ENCODE results near the gene RELT. TPM values are rescaled to one million over a fixed set of nuclear protein-coding genes. Genes with fewer than 3 reads are reported as not detected.

Gene RELT
- total RNA-seq, 2 donors from 2014 or later: 0.33 to 0.52 TPM

GRCh38 chr11:73384531-73384871, 8.3 kb downstream of the RELT start:
- peak overlapping the region in 2 of 4 donors; percentile 20 to 58 for H3K27ac ChIP-seq
- TF ChIP-seq CTCF (IDR thresholded peaks at IDR 0.05) (no peak), POLR2A (IDR thresholded peaks at IDR 0.05) (no peak)
- 66 to 82% methylated on average over 4 of the region's 4 CpGs for WGBS, 2 donors

DNA sequence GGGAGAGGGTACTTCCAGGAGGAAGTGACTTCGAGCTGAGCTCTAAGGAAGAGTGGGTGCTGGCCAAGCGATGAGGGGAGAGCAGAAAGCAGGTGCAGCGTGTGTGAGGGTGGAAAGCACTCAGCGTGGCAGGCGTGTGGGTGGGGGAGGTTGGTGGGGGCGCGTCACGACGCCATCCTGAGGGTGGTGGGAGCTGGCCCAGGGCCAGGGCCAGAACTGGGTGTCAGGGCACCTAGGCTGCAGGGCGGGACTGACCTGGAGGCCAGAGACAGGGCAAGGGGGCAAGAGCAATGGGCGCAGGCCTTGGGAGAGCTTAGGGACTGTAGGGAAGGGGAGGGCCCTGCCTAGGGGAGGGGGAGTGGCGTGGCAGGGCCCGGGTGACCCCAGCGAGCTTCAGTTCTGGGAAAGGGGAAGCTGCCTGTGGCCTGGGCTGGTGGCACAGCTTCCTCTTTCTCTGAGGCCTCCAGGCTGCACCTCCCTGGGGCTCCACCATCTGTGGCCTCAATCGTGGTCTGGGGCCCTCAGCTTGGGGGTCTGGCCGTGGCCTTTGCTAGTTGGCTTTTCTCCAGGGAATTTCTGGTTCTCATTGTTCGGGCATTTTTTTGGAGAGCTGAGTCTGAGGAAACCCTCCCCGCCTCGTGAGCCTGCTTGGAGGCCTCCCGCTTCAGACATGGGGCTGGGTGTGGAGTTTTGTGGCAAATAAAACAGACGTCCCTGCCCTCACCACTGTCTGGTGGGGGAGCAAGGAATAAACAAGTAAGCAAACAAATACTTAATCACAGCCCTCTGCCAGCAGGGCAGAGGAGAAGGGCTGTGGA, 8.9 kb downstream of the RELT start:
- WGBS, 2 donors: 47 to 65% methylated on average over 19 to 21 of the region's 21 CpGs
- DNase-seq: peak in 2 of 4 donors; percentile 24 to 71
- peak; percentile 12 for ATAC-seq
- no peaks in the 10 kb centered on the region for H3K27me3 ChIP-seq
- peak overlapping the region in 2 of 4 donors; percentile 20 to 74 for H3K27ac ChIP-seq
- no peaks in the 10 kb centered on the region for H3K36me3 ChIP-seq (replicated peaks in 1 of 2; ENCODE audit: insufficient read depth in 1 of 2, low read depth in 2 of 2)
- H3K4me1 ChIP-seq: peaks cover 2% of the 10 kb centered on the region
- intact Hi-C loops (cut with DNase I): no loop called here
- TF ChIP-seq POLR2A (IDR thresholded peaks at IDR 0.05): no peak
- TF ChIP-seq CTCF (IDR thresholded peaks at IDR 0.05): no peak
- no peak overlapping the region for H3K4me3 ChIP-seq
- no peaks in the 10 kb centered on the region for H3K9me3 ChIP-seq

More at GRCh38 chr11:73384531-73384871, 8.3 kb downstream of the RELT start:
- peaks cover 5% of the 10 kb centered on the region for H3K4me1 ChIP-seq
- intact Hi-C loops (cut with DNase I): no loop called here
- H3K4me3 ChIP-seq: no peak overlapping the region
- H3K27me3 ChIP-seq: no peaks in the 10 kb centered on the region
- H3K9me3 ChIP-seq: no peaks in the 10 kb centered on the region
- no peak for ATAC-seq
- no peaks in the 10 kb centered on the region for H3K36me3 ChIP-seq (replicated peaks in 1 of 2; ENCODE audit: insufficient read depth in 1 of 2, low read depth in 2 of 2)
- no peak for DNase-seq

GRCh38 chr11:73386016-73386415, 9.8 kb downstream of the RELT start:
- DNase-seq (peak in 1 of 4 donors; percentile 48), ATAC-seq (no peak)
- no peaks in the 10 kb centered on the region for H3K27me3 ChIP-seq
- no peak overlapping the region for H3K4me3 ChIP-seq
- WGBS, 2 donors: 68 to 69% methylated on average over 7 to 8 of the region's 8 CpGs
- H3K27ac ChIP-seq: peak overlapping the region in 1 of 4 donors; percentile 74
- H3K36me3 ChIP-seq (replicated peaks in 1 of 2; ENCODE audit: insufficient read depth in 1 of 2, low read depth in 2 of 2): no peaks in the 10 kb centered on the region
- peaks cover 7% of the 10 kb centered on the region for H3K4me1 ChIP-seq
- H3K9me3 ChIP-seq: no peaks in the 10 kb centered on the region
- intact Hi-C loops (cut with DNase I): no loop called here
- no peak for TF ChIP-seq POLR2A (IDR thresholded peaks at IDR 0.05)
- TF ChIP-seq CTCF (IDR thresholded peaks at IDR 0.05): no peak

GRCh38 chr11:73386546-73386945, 10.3 kb downstream of the RELT start:
- Histone ChIP-seq H3K36me3 (replicated peaks in 1 of 2; ENCODE audit: insufficient read depth in 1 of 2, low read depth in 2 of 2) (no peaks in the 10 kb centered on the region), H3K9me3 (no peaks in the 10 kb centered on the region), H3K4me3 (no peak overlapping the region), H3K4me1 (peaks cover 7% of the 10 kb centered on the region), H3K27me3 (no peaks in the 10 kb centered on the region), H3K27ac (peak overlapping the region in 1 of 4 donors; percentile 74)
- TF ChIP-seq CTCF (IDR thresholded peaks at IDR 0.05) (no peak), POLR2A (IDR thresholded peaks at IDR 0.05) (no peak)
- no peak for ATAC-seq
- no peak for DNase-seq
- WGBS, 2 donors: 87 to 90% methylated on average over 6 to 8 of the region's 8 CpGs
- intact Hi-C loops (cut with DNase I): no loop called here
